Renal cortical epithelial cell (primary cell): ENCODE measurements around the gene DNAH5. TPM values are rescaled to one million over a fixed set of nuclear protein-coding genes. Genes with fewer than 3 reads are reported as not detected.
A peak's percentile ranks its signal among the peaks of the same experiment; 100 is the strongest.
"Not testable (repeated sequence)": the region's sequence is repeated elsewhere in the genome, so short reads cannot be mapped to it uniquely, and the experiment has no call there.

Experiments
- DNase-seq: peaks from one replicate; pipeline ENCODE4 v3.0.0-alpha.2; 2011; ENCODE audit warnings: low read depth
- total RNA-seq: library from RNA; depleted of rRNA; stranded (reverse); fragments of >200 nt; gene quantifications from 2 replicates; pipeline ENCODE4 v1.2.3, GENCODE V29; 2014

DNAH5 gene
- 3.6 and 7.7 TPM in 2 replicates for total RNA-seq

GRCh38 chr5:13944560-13945199, at the start of gene DNAH5:
Gene DNAH5 (minus strand): TSS chr5:13944688. CDS start chr5:13944438, 250 bp downstream.
- DNase-seq, result peak; percentile 73

- DNase-seq, result no peak
These were observed 49.4 kb upstream of the DNAH5 start for GRCh38 chr5:13993926-13994325.

- peak; percentile 72 for DNase-seq
These were observed 48.3 kb upstream of the DNAH5 start for GRCh38 chr5:13992795-13993194.

GRCh38 chr5:13991365-13991764, 46.9 kb upstream of the DNAH5 start:
- DNase-seq, result no peak

GRCh38 chr5:13990896-13991295, 46.4 kb upstream of the DNAH5 start:
- DNase-seq, result no peak

GRCh38 chr5:13989832-13990231, 45.3 kb upstream of the DNAH5 start:
- no peak for DNase-seq

- peak; percentile 50 for DNase-seq
These were observed 43.5 kb upstream of the DNAH5 start for GRCh38 chr5:13987843-13988464.

- DNase-seq, result peak; percentile 96
These were observed 41.4 kb upstream of the DNAH5 start for GRCh38 chr5:13985731-13986418.

- not testable (repeated sequence) for DNase-seq
These were observed 40.4 kb upstream of the DNAH5 start for GRCh38 chr5:13984888-13985287.

GRCh38 chr5:13976867-13977830, 32.7 kb upstream of the DNAH5 start:
- peak; percentile 59 for DNase-seq

- DNase-seq, result no peak
These were observed 31.7 kb upstream of the DNAH5 start for GRCh38 chr5:13976223-13976622.

- DNase-seq, result no peak
These were observed 30.8 kb upstream of the DNAH5 start for GRCh38 chr5:13975246-13975645.

- DNase-seq, result no peak
These were observed 29.2 kb upstream of the DNAH5 start for GRCh38 chr5:13973724-13974123.

GRCh38 chr5:13972029-13972428, 27.5 kb upstream of the DNAH5 start:
- no peak for DNase-seq

GRCh38 chr5:13957032-13957645, 12.7 kb upstream of the DNAH5 start:
- peak; percentile 82 for DNase-seq

GRCh38 chr5:13956471-13956870, 12.0 kb upstream of the DNAH5 start:
- peak; percentile 6 for DNase-seq

- DNase-seq, result no peak
These were observed 11.4 kb upstream of the DNAH5 start for GRCh38 chr5:13955896-13956295.

- DNase-seq, result no peak
These were observed 1.6 kb upstream of the DNAH5 start for GRCh38 chr5:13946111-13946510.

- no peak for DNase-seq
These were observed 783 bp upstream of the DNAH5 start for GRCh38 chr5:13945271-13945670.

- DNase-seq, result no peak
These were observed 812 bp downstream of the DNAH5 start for GRCh38 chr5:13943676-13944075.

GRCh38 chr5:13941468-13941867, 3.0 kb downstream of the DNAH5 start:
- DNase-seq, result no peak
